HG03439 (cell line): ENCODE results near the gene METTL9.
"Not testable (repeated sequence)": the region's sequence is repeated elsewhere in the genome, so short reads cannot be mapped to it uniquely, and the experiment has no call there.

Source experiments
- ATAC-seq: cut with Tn5 transposase; IDR thresholded peaks from one replicate; pipeline ENCODE4 v1.9.1; 2021; ENCODE audit warnings: mild to moderate bottlenecking, moderate library complexity; ENCODE audit not compliant: unreplicated experiment

The METTL9 gene

DNA sequence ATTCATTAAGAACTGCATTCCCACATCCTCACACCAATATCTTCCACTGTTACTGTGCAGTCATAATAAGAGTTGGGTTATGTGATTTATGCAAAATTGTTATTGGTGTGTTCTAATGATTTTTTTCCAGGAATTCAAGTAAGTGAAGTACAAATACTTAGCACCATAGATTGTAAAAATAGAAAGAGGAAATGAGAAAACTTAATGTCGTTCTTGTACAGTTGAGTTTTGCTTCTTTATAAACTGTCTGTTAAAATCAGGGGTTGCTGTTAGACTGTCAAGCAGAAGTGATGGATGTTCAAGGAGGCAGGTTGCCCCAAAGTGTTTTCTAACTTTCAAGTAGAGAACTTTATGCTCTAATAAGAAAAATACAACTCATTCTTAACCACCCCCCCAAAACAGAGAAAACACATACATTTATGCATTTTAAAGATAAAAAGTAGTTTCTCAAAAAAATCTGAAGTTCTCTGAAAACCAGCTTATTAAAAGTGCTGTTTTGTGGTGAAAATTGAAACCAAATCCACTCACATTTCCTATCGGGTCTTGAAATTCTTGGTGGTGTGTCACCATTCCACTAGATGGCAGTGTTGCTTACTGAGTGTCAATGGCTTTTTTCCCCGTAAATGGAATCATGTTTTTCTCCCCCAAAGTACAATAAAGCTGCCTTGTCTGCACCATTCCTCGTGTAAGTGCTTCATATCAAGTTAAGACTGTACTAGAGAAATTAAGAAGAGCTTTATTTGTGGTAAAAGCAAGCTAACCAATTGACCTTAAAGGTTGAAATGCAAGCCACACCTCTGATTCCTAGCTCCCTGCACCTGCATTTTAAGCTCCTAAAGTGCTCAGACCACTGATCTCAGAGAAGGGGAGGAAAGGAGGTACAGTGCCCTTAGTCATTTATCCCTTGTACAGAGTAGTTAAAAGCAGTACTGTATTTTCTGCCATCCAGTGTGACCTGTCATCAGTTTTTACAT is 57.7 kb downstream of the METTL9 start:
- no peak for ATAC-seq

DNA sequence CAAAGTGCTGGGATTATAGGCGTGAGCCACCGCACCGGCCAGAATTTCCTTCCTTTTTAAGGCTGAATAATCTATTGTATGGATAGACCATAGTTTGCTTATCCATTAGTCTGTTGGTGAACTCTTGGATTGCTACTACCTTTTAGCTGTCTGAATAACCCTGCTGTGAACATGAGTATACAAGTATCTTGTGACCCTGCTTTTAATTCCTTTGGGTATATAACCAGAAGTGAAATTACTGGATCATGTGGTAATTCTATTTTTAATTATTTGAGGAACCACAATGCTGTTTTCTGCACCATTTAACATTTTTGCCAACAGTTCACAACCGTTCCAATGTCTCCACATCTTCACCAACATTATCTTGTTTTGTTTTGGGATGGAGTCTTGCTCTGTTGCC is 59.7 kb downstream of the METTL9 start:
- no peak for ATAC-seq

GRCh38 chr16:21663889-21664647 is 64.7 kb downstream of the METTL9 start, which contains the start of gene OTOA:
TSS of gene OTOA (plus strand) at chr16:21663968. CDS start at chr16:21678515, 14,547 bp downstream.
- ATAC-seq = no peak

- ATAC-seq = no peak
These were observed 65.6 kb downstream of the METTL9 start for GRCh38 chr16:21664801-21665492.

DNA sequence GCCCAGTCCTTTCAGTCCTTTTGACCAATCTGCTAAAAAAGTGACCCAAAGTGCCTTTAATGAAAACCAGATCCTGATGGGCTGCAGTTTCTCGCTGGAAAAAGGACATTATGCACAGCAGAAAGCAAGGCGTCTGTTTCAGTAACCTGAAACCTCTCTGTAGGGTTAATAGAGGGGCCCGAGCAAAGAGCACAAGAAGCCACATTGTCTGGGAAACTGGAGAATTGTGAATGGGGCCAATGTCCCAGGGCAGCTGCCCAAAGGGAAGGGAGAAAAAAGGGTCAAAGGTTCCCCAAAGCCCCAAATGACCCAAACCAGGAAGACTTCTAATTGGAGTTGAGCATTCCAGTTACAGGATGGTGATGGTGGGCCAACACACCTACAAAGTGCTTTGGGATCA is 67.4 kb downstream of the METTL9 start:
- no peak for ATAC-seq

DNA sequence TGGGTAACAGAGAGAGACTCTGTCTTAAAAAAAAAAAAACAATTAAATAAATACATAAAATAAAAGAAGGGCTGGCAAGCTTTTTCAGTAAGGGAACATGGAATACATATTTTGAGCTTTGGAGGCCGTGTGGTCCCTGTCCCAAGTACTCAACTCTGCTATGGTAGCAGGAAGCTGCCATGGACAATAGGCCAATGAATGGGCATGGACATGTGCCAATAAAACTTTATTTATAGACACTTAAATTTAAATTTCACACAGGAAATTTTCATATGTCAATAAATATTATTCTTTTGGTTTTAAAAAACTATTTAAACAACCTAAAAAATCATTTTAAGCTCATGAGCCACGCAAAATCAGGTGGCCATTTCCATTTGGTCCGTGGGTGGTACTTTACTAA is 68.2 kb downstream of the METTL9 start:
- ATAC-seq = no peak

GRCh38 chr16:21673469-21673868 is 74.1 kb downstream of the METTL9 start:
- no peak for ATAC-seq

- ATAC-seq = not testable (repeated sequence)
These were observed 75.1 kb downstream of the METTL9 start for GRCh38 chr16:21674456-21674855.

DNA sequence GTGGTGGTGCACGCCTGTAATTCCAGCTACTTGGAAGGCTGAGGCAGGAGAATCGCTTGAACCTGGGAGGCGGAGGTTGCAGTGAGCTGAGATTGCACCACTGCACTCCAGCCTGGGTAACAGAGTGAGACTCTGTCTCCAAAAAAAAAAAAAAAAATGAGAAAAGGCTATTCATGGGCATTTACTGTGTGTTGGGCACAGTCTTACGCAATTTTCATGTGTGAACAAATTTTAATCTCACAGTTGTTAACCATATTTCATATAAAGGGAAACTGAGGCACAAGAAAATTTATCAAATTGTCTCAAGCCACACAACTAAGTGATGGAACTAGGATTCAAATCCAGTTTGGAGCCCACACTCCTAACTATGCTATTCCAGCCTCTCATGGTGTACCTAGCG is 81.3 kb downstream of the METTL9 start:
- not testable (repeated sequence) for ATAC-seq

DNA sequence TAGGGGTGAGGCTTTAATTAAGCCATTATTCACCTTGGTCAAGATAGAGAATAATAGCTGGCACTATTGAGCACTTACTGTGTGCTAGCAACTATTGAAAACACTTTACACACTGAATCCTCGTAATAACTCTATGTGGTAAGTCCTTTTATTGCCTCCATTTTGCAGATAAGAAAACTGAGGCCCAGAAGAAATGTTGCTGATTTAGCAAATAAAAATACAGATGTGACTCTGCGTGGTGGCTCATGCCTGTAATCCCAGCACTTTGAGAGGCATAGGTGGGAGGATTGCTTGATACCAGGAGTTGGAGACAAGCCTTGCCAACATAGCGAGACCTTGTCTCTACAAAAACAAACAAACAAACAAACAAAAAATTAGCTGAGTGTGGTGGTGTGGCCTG is 83.8 kb downstream of the METTL9 start:
- no peak for ATAC-seq

- ATAC-seq = no peak
These were observed 84.8 kb downstream of the METTL9 start for GRCh38 chr16:21684199-21684598.

DNA sequence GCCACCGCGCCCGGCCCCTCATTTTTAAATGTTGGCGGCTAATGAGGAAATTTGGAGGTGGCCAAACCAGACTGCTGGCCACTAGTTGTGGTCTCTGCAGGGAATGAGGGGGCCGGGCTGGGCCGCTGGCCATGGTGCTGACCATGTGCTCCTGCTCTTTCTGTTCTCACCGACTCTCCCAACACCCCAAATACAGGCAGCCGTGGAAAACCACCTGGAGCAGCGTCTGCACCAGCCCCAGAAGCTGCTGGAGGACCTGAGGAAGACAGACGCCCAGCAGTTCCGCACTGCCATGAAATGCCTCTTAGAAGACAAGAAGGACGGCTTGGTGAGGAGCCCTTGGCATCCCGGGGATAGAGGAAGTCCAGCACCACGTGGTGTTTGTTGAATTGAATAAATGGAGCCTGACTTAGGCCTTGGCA is 85.7 kb downstream of the METTL9 start:
- no peak for ATAC-seq

DNA sequence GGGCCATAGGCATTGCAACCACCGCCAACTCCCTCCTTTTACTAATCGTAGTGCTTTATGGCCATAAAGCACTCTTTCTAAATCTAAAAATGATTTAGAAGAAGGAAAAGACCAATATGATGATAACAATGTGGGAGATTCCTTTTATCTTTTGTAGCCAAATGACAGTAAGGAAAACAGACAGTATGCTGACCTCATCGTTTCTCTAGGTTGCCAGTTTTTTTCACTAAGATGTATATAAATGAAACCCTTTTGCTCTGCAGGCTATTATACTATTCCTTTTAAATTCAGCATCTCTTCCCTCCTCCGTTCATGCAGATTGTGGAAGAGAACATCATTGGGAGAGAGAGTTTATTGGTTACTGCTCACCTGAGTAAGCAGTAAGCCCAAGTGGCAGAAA is 89.7 kb downstream of the METTL9 start:
- no peak for ATAC-seq

GRCh38 chr16:21690967-21691366 is 91.6 kb downstream of the METTL9 start:
- not testable (repeated sequence) for ATAC-seq

DNA sequence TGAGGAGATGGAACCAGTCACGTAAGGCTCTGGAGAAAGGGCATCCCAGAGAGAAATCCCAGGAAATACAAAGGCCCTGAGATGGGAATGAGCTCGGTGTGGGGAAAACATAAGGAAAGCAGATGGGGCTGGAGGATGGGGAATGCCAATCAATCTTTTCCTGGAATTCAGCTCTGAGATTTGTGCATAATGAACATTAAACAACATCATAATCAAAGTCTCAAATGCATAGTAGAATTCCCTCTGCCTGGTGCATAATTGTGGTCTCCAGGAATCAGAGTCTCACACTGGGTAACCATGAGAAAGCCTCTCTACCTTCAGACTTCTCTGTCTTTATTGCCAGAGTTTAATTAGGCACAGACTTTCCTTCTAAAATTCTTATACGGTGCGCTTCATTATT is 95.2 kb downstream of the METTL9 start:
- ATAC-seq = no peak

GRCh38 chr16:21697032-21697431 is 97.7 kb downstream of the METTL9 start:
- no peak for ATAC-seq

DNA sequence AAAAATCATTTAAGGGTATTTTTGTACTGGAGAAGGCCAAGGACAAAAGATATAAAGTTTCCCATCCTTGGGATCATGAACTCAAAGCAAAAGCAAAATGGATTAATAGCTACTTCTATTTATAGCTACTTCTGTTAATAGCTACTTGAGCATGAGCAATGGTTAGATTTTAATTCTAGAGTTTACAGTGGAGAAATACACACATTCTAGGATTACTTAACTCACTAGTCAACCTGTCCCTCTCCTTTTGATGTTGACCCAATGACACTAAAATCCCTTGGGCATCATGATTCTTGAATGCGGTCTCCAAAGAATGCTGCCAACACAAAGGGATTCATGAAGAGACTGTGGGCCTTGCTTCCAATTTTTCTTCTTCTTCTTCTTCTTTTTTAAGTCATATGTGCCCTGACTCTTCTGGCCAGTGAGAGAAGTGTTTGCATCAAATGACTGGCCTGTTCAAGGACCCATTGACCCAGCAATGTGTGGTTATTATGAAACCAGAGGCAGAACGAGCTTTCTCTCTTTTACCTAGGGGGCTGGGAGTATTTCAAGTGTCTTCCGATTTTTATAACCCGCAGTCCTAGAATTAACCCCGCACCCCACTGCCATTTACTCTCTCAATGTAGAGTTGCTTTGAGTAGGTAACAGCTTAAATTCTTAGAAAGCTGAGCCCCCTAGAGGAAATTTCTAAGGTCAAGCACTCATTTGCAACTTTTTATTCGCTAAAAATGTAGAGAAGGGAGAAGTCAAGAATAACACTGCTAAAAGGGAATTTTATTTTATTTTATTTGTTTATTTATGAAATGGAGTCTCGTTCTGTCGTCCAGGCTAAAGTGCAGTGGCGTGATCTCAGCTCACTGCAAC is 99.0 kb downstream of the METTL9 start:
- ATAC-seq = no peak

DNA sequence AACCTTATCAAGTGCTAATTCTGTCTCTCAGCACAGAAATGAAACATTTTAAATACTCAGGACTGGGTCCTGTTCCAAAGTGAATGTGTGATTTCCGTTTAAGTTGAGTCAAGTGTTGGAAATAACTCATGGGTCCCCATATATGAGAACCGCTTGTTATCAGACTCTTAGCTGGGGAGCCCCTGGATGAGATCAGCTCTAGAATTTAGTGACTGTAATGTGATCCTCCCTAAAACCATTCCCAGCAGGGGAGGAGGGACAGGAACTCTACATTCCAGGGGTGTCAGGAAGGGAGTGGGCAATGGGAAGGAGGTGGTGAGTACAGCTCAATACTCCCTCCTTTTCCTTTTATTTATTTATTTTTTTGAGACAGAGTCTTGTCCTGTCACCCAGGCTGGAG is 101.9 kb downstream of the METTL9 start:
- ATAC-seq = no peak

DNA sequence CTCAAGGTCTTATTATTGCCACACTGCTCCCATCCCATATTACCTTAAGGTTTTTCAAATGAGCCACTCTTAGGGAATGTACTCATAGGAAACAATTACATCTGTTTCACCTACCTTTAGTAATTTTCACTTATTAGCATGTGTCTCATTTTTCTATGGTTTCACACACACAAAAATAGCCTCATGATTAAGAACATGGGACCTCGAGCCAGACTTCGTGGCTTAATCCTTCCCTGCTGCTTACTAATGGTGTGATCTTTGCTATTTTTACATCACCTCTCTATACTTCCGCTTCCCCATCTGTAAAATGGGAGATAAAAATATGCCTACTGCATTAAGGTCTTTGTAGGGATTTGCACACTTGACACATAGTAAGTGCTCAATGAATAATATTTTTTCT is 102.9 kb downstream of the METTL9 start:
- ATAC-seq = no peak

DNA sequence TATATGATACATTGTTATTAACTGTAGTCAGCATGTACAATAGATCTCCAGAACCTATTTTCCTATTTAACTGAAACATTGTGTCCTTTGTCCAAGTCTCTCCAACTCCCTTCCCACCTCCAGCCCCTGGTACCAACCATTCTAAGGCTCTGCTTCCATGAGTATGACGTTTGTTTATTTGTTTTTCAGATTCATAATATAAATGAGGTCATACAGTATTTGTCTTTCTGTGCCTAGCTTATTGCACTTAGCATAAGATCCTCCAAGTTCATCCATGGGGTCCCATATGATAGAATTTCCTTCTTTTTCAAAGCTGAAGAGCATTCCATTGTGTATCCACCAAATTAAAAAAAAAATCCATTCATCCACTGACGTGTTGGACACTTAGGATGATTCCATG is 103.8 kb downstream of the METTL9 start:
- no peak for ATAC-seq
